ENCODE data around the gene CSNK1G1. TPM values are rescaled to one million over a fixed set of nuclear protein-coding genes. Genes with fewer than 3 reads are reported as not detected.

The CSNK1G1 gene
- polyA plus RNA-seq, 4 donors, result 2.5 to 12.3 (median 4.0) TPM

- no peaks in the 10 kb centered on the region for H3K9me3 ChIP-seq (ENCODE audit: control insufficient read depth in 2 of 2, insufficient read depth in 1 of 2, low read depth in 1 of 2, low read length in 1 of 2)
- FAIRE-seq, result no peak
- H3K36me3 ChIP-seq (ENCODE audit: control insufficient read depth in 3 of 3, insufficient read depth in 2 of 3, low read depth in 1 of 3, low read length in 3 of 3), result peaks cover 2 to 44% (median 3%) of the 10 kb centered on the region in 3 donors
- H3K4me1 ChIP-seq (ENCODE audit: control insufficient read depth in 3 of 3, insufficient read depth in 2 of 3, low read depth in 1 of 3, low read length in 2 of 3), result peaks cover 0 to 8% (median 0%) of the 10 kb centered on the region in 3 donors
- WGBS, 3 donors, result 90 to 97% (median 93%) methylated on average over 3 of the region's 3 CpGs
- peaks cover 0 to 4% (median 0%) of the 10 kb centered on the region in 3 donors for H3K27me3 ChIP-seq (ENCODE audit: control insufficient read depth in 3 of 3, insufficient read depth in 3 of 3, low read length in 3 of 3)
- no peak overlapping the region for H3K27ac ChIP-seq (ENCODE audit: low read depth in 1 of 3, low read length in 2 of 3)
- H3K4me3 ChIP-seq (ENCODE audit: low read depth in 1 of 3, low read length in 3 of 3), result no peak overlapping the region
- DNase-seq, result no peak
Measured at GRCh38 chr15:64146520-64146884, 209.5 kb downstream of the CSNK1G1 start.

GRCh38 chr15:64146041-64146440, 209.9 kb downstream of the CSNK1G1 start:
- FAIRE-seq (no peak), DNase-seq (no peak)
- peaks cover 0 to under 1% (median 0%) of the 10 kb centered on the region in 3 donors for H3K27me3 ChIP-seq (ENCODE audit: control insufficient read depth in 3 of 3, insufficient read depth in 3 of 3, low read length in 3 of 3)
- no peaks in the 10 kb centered on the region for H3K9me3 ChIP-seq (ENCODE audit: control insufficient read depth in 2 of 2, insufficient read depth in 1 of 2, low read depth in 1 of 2, low read length in 1 of 2)
- H3K4me3 ChIP-seq (ENCODE audit: low read depth in 1 of 3, low read length in 3 of 3), result no peak overlapping the region
- 86 to 93% (median 87%) methylated on average over 6 of the region's 6 CpGs for WGBS, 3 donors
- H3K27ac ChIP-seq (ENCODE audit: low read depth in 1 of 3, low read length in 2 of 3), result no peak overlapping the region
- H3K4me1 ChIP-seq (ENCODE audit: control insufficient read depth in 3 of 3, insufficient read depth in 2 of 3, low read depth in 1 of 3, low read length in 2 of 3), result peaks cover 0 to 5% (median 0%) of the 10 kb centered on the region in 3 donors
- peaks cover 3 to 49% (median 6%) of the 10 kb centered on the region in 3 donors for H3K36me3 ChIP-seq (ENCODE audit: control insufficient read depth in 3 of 3, insufficient read depth in 2 of 3, low read depth in 1 of 3, low read length in 3 of 3)

DNA sequence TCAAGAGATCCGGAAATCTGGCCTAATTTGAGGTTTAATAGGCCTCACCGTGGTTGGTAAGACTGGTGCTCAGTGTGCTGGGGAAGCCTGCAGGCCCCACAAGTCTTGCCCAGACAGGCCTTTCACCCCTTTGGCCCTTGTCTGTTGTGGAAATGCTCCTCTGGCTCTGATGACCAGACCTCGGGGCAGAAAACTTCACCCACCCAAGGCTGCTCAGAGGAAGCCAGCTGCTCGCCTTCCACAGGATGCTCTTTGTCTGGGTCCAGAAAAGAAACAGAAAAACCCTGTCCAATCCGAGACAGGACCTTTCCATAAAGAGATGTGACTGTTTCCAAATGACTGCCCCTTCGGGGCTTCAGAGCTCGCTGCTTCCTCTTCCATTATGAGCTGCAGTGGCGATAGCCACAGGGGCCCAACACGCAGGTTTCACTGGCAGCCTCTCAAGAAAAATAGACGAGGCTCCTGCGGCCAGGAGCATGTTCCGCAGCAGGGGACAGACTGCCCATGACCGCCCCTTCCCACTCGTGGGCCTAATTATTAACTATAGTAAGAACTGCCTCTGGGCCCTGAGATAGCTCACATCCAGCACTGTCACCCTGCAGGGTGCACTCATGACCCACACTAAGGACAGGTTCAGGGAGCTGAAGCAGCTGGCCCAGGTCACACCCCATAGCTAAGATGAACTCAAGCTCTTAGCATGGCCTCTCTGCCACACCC, 211.2 kb downstream of the CSNK1G1 start:
- Histone ChIP-seq H3K9me3 (ENCODE audit: control insufficient read depth in 2 of 2, insufficient read depth in 1 of 2, low read depth in 1 of 2, low read length in 1 of 2) (no peaks in the 10 kb centered on the region), H3K4me1 (ENCODE audit: control insufficient read depth in 3 of 3, insufficient read depth in 2 of 3, low read depth in 1 of 3, low read length in 2 of 3) (peaks cover 0 to 5% (median 0%) of the 10 kb centered on the region in 3 donors), H3K27ac (ENCODE audit: low read depth in 1 of 3, low read length in 2 of 3) (no peak overlapping the region), H3K4me3 (ENCODE audit: low read depth in 1 of 3, low read length in 3 of 3) (no peak overlapping the region), H3K27me3 (ENCODE audit: control insufficient read depth in 3 of 3, insufficient read depth in 3 of 3, low read length in 3 of 3) (no peaks in the 10 kb centered on the region), H3K36me3 (ENCODE audit: control insufficient read depth in 3 of 3, insufficient read depth in 2 of 3, low read depth in 1 of 3, low read length in 3 of 3) (peaks cover 4 to 49% (median 6%) of the 10 kb centered on the region in 3 donors)
- FAIRE-seq, result no peak
- 79 to 86% (median 83%) methylated on average over 14 of the region's 14 CpGs for WGBS, 3 donors
- DNase-seq, result no peak

DNA sequence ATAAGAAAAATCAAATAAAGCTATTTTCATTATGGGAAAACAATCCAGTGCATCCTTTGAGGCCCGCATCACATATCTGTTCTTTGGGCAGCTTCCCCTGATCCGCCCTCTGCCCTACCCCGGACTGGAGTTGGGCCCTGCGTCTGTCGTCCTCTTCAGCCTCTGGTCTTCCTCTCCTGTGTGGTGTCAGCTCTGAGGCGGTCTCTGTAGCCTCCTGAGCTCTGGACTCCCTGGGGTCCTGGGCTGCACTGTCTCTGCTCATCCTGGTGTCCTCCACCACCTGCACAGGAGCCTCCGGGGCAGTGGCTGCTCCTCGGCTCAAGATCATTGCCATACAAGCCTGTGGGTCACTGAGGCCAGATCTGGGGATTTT, 211.8 kb downstream of the CSNK1G1 start:
- no peak overlapping the region for H3K27ac ChIP-seq (ENCODE audit: low read depth in 1 of 3, low read length in 2 of 3)
- FAIRE-seq (no peak), DNase-seq (no peak)
- peaks cover 0 to 5% (median 0%) of the 10 kb centered on the region in 3 donors for H3K4me1 ChIP-seq (ENCODE audit: control insufficient read depth in 3 of 3, insufficient read depth in 2 of 3, low read depth in 1 of 3, low read length in 2 of 3)
- WGBS, 3 donors, result 82 to 90% (median 87%) methylated on average over 8 of the region's 8 CpGs
- H3K4me3 ChIP-seq (ENCODE audit: low read depth in 1 of 3, low read length in 3 of 3), result no peak overlapping the region
- H3K27me3 ChIP-seq (ENCODE audit: control insufficient read depth in 3 of 3, insufficient read depth in 3 of 3, low read length in 3 of 3), result no peaks in the 10 kb centered on the region
- no peaks in the 10 kb centered on the region for H3K9me3 ChIP-seq (ENCODE audit: control insufficient read depth in 2 of 2, insufficient read depth in 1 of 2, low read depth in 1 of 2, low read length in 1 of 2)
- H3K36me3 ChIP-seq (ENCODE audit: control insufficient read depth in 3 of 3, insufficient read depth in 2 of 3, low read depth in 1 of 3, low read length in 3 of 3), result peaks cover 4 to 49% (median 6%) of the 10 kb centered on the region in 3 donors

DNA sequence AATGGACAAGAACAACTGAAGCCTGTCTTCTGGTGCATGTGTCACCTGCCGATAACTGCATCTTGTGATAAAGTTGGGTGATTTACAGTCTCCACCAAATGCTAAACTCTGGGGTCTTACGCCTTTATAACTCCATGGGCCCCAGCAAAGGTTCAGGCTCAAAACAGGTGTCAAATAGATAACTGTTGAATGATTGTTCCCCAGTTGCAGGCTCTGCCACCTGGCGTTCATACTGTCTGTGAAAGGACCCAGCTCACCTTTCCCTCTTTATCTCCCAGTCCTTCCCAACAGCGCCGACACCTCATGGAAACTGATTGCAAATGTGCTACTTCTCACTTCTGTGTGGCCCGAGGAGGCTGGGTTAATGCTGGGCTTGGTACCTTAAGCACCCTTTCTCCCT, 212.7 kb downstream of the CSNK1G1 start:
- no peak overlapping the region for H3K27ac ChIP-seq (ENCODE audit: low read depth in 1 of 3, low read length in 2 of 3)
- no peaks in the 10 kb centered on the region for H3K9me3 ChIP-seq (ENCODE audit: control insufficient read depth in 2 of 2, insufficient read depth in 1 of 2, low read depth in 1 of 2, low read length in 1 of 2)
- no peaks in the 10 kb centered on the region for H3K27me3 ChIP-seq (ENCODE audit: control insufficient read depth in 3 of 3, insufficient read depth in 3 of 3, low read length in 3 of 3)
- H3K4me1 ChIP-seq (ENCODE audit: control insufficient read depth in 3 of 3, insufficient read depth in 2 of 3, low read depth in 1 of 3, low read length in 2 of 3), result peaks cover 0 to 5% (median 0%) of the 10 kb centered on the region in 3 donors
- FAIRE-seq, result no peak
- 80 to 83% (median 83%) methylated on average over 6 of the region's 6 CpGs for WGBS, 3 donors
- H3K4me3 ChIP-seq (ENCODE audit: low read depth in 1 of 3, low read length in 3 of 3), result no peak overlapping the region
- H3K36me3 ChIP-seq (ENCODE audit: control insufficient read depth in 3 of 3, insufficient read depth in 2 of 3, low read depth in 1 of 3, low read length in 3 of 3), result peaks cover 4 to 55% (median 6%) of the 10 kb centered on the region in 3 donors
- no peak for DNase-seq

- Histone ChIP-seq H3K4me1 (ENCODE audit: control insufficient read depth in 3 of 3, insufficient read depth in 2 of 3, low read depth in 1 of 3, low read length in 2 of 3) (peaks cover 0 to under 1% (median 0%) of the 10 kb centered on the region in 3 donors), H3K9me3 (ENCODE audit: control insufficient read depth in 2 of 2, insufficient read depth in 1 of 2, low read depth in 1 of 2, low read length in 1 of 2) (no peaks in the 10 kb centered on the region), H3K27me3 (ENCODE audit: control insufficient read depth in 3 of 3, insufficient read depth in 3 of 3, low read length in 3 of 3) (no peaks in the 10 kb centered on the region), H3K36me3 (ENCODE audit: control insufficient read depth in 3 of 3, insufficient read depth in 2 of 3, low read depth in 1 of 3, low read length in 3 of 3) (peaks cover 9 to 61% (median 15%) of the 10 kb centered on the region in 3 donors), H3K4me3 (ENCODE audit: low read depth in 1 of 3, low read length in 3 of 3) (no peak overlapping the region), H3K27ac (ENCODE audit: low read depth in 1 of 3, low read length in 2 of 3) (no peak overlapping the region)
- WGBS, 3 donors, result 95 to 98% (median 97%) methylated on average over 8 of the region's 8 CpGs
- no peak for DNase-seq
- FAIRE-seq, result no peak
Measured at GRCh38 chr15:64141798-64142512, 214.0 kb downstream of the CSNK1G1 start.

- DNase-seq (no peak), FAIRE-seq (no peak)
- H3K27me3 ChIP-seq (ENCODE audit: control insufficient read depth in 3 of 3, insufficient read depth in 3 of 3, low read length in 3 of 3), result no peaks in the 10 kb centered on the region
- peaks cover 19 to 67% (median 28%) of the 10 kb centered on the region in 3 donors for H3K36me3 ChIP-seq (ENCODE audit: control insufficient read depth in 3 of 3, insufficient read depth in 2 of 3, low read depth in 1 of 3, low read length in 3 of 3)
- H3K9me3 ChIP-seq (ENCODE audit: control insufficient read depth in 2 of 2, insufficient read depth in 1 of 2, low read depth in 1 of 2, low read length in 1 of 2), result no peaks in the 10 kb centered on the region
- 92 to 95% (median 94%) methylated on average over 4 of the region's 4 CpGs for WGBS, 3 donors
- H3K27ac ChIP-seq (ENCODE audit: low read depth in 1 of 3, low read length in 2 of 3), result no peak overlapping the region
- H3K4me1 ChIP-seq (ENCODE audit: control insufficient read depth in 3 of 3, insufficient read depth in 2 of 3, low read depth in 1 of 3, low read length in 2 of 3), result no peaks in the 10 kb centered on the region
- no peak overlapping the region for H3K4me3 ChIP-seq (ENCODE audit: low read depth in 1 of 3, low read length in 3 of 3)
Measured at GRCh38 chr15:64138331-64138941, 217.5 kb downstream of the CSNK1G1 start.

GRCh38 chr15:64137226-64137833, 218.6 kb downstream of the CSNK1G1 start:
- H3K4me1 ChIP-seq (ENCODE audit: control insufficient read depth in 3 of 3, insufficient read depth in 2 of 3, low read depth in 1 of 3, low read length in 2 of 3), result no peaks in the 10 kb centered on the region
- no peak overlapping the region for H3K27ac ChIP-seq (ENCODE audit: low read depth in 1 of 3, low read length in 2 of 3)
- 70 to 75% (median 70%) methylated on average over 8 of the region's 8 CpGs for WGBS, 3 donors
- no peaks in the 10 kb centered on the region for H3K9me3 ChIP-seq (ENCODE audit: control insufficient read depth in 2 of 2, insufficient read depth in 1 of 2, low read depth in 1 of 2, low read length in 1 of 2)
- H3K4me3 ChIP-seq (ENCODE audit: low read depth in 1 of 3, low read length in 3 of 3), result no peak overlapping the region
- no peak for FAIRE-seq
- H3K27me3 ChIP-seq (ENCODE audit: control insufficient read depth in 3 of 3, insufficient read depth in 3 of 3, low read length in 3 of 3), result no peaks in the 10 kb centered on the region
- no peak for DNase-seq
- peaks cover 19 to 67% (median 32%) of the 10 kb centered on the region in 3 donors for H3K36me3 ChIP-seq (ENCODE audit: control insufficient read depth in 3 of 3, insufficient read depth in 2 of 3, low read depth in 1 of 3, low read length in 3 of 3)

All from small intestine (tissue), 7 donors.